CD4-positive, alpha-beta T cell treated with Interleukin-12 subunit alpha and Interleukin-12 subunit beta, for 1 hour (primary cell): ENCODE measurements around the gene ZNF407.
A peak's percentile ranks its signal among the peaks of the same experiment; 100 is the strongest.
"Not testable (repeated sequence)": the region's sequence is repeated elsewhere in the genome, so short reads cannot be mapped to it uniquely, and the experiment has no call there.

Experiments
- DNase-seq: peaks from one replicate; pipeline ENCODE4 v3.0.0-alpha.2; 2020

Gene ZNF407

GRCh38 chr18:74944676-74945075 lies 347.0 kb downstream of the ZNF407 start:
- no peak for DNase-seq

GRCh38 chr18:74945774-74946545 lies 348.3 kb downstream of the ZNF407 start:
- no peak for DNase-seq

- no peak for DNase-seq
Observed at GRCh38 chr18:74946646-74947375, 349.1 kb downstream of the ZNF407 start.

- DNase-seq, result no peak
Observed at GRCh38 chr18:74947417-74947816, 349.7 kb downstream of the ZNF407 start.

- no peak for DNase-seq
Observed at GRCh38 chr18:74947875-74948274, 350.2 kb downstream of the ZNF407 start.

- no peak for DNase-seq
Observed at GRCh38 chr18:74949611-74950010, 351.9 kb downstream of the ZNF407 start.

- DNase-seq, result no peak
Observed at GRCh38 chr18:74950479-74950878, 352.8 kb downstream of the ZNF407 start.

GRCh38 chr18:74951165-74951760 lies 353.6 kb downstream of the ZNF407 start:
- peak; percentile 40 for DNase-seq

GRCh38 chr18:74957588-74958224 lies 360.0 kb downstream of the ZNF407 start:
- no peak for DNase-seq

GRCh38 chr18:74959216-74959615 lies 361.5 kb downstream of the ZNF407 start:
- no peak for DNase-seq

- DNase-seq, result no peak
Observed at GRCh38 chr18:74961596-74961995, 363.9 kb downstream of the ZNF407 start.

- DNase-seq, result peak; percentile 18
Observed at GRCh38 chr18:74963820-74964446, 366.3 kb downstream of the ZNF407 start.

- no peak for DNase-seq
Observed at GRCh38 chr18:74965682-74966081, 368.0 kb downstream of the ZNF407 start.

GRCh38 chr18:74967438-74967837 lies 369.8 kb downstream of the ZNF407 start:
- no peak for DNase-seq

- DNase-seq, result no peak
Observed at GRCh38 chr18:74967979-74968378, 370.3 kb downstream of the ZNF407 start.

- not testable (repeated sequence) for DNase-seq
Observed at GRCh38 chr18:74971358-74971757, 373.7 kb downstream of the ZNF407 start.

- DNase-seq, result not testable (repeated sequence)
Observed at GRCh38 chr18:74971776-74972175, 374.1 kb downstream of the ZNF407 start.

GRCh38 chr18:74972354-74972753 lies 374.7 kb downstream of the ZNF407 start:
- no peak for DNase-seq

- DNase-seq, result no peak
Observed at GRCh38 chr18:74975001-74975400, 377.3 kb downstream of the ZNF407 start.

GRCh38 chr18:74976331-74976909 lies 378.8 kb downstream of the ZNF407 start:
- no peak for DNase-seq

- DNase-seq, result no peak
Observed at GRCh38 chr18:74977041-74977440, 379.4 kb downstream of the ZNF407 start.

- no peak for DNase-seq
Observed at GRCh38 chr18:74980669-74981068, 383.0 kb downstream of the ZNF407 start.

GRCh38 chr18:74981476-74981875 lies 383.8 kb downstream of the ZNF407 start:
- DNase-seq, result no peak
